ENCODE data around the gene HTT. TPM values are rescaled to one million over a fixed set of nuclear protein-coding genes. Genes with fewer than 3 reads are reported as not detected.

HTT gene
- total and polyA plus RNA-seq, 2 of the 13 experiments (the other 11 are each of a cell fraction or from before 2014, with no cell fraction given) = 17.5 to 19.5 TPM

DNA sequence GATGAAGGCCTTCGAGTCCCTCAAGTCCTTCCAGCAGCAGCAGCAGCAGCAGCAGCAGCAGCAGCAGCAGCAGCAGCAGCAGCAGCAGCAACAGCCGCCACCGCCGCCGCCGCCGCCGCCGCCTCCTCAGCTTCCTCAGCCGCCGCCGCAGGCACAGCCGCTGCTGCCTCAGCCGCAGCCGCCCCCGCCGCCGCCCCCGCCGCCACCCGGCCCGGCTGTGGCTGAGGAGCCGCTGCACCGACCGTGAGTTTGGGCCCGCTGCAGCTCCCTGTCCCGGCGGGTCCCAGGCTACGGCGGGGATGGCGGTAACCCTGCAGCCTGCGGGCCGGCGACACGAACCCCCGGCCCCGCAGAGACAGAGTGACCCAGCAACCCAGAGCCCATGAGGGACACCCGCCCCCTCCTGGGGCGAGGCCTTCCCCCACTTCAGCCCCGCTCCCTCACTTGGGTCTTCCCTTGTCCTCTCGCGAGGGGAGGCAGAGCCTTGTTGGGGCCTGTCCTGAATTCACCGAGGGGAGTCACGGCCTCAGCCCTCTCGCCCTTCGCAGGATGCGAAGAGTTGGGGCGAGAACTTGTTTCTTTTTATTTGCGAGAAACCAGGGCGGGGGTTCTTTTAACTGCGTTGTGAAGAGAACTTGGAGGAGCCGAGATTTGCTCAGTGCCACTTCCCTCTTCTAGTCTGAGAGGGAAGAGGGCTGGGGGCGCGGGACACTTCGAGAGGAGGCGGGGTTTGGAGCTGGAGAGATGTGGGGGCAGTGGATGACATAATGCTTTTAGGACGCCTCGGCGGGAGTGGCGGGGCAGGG lies 568 bp downstream of the HTT start (continued):
- TF ChIP-seq ZNF543 (CRISPR knock-in tag; IDR thresholded peaks at IDR 0.05) (peak; percentile 22; the same call in 1 of the 2 replicates), SOX5 (CRISPR knock-in tag; IDR thresholded peaks at IDR 0.05; ENCODE audit: borderline replicate concordance) (no peak), ASH2L (IDR thresholded peaks at IDR 0.05; ENCODE audit: insufficient read length, low read depth, low read length) (peak; percentile 45), HOXA7 (CRISPR knock-in tag; IDR thresholded peaks at IDR 0.05) (no peak), ZNF317 (CRISPR knock-in tag; IDR thresholded peaks at IDR 0.05) (no peak), MBNL3 (CRISPR knock-in tag; conservative IDR thresholded peaks at IDR 0.05) (no peak), ZNF331 (CRISPR knock-in tag; IDR thresholded peaks at IDR 0.05) (no peak), BORCS8-MEF2B (CRISPR knock-in tag; IDR thresholded peaks at IDR 0.05) (no peak), HHEX (CRISPR knock-in tag; IDR thresholded peaks at IDR 0.05) (no peak), KDM5A (IDR thresholded peaks at IDR 0.05; ENCODE audit: borderline replicate concordance, low read length) (peak; percentile 71; the same call in 1 of the 2 replicates), PHF8 (CRISPR knock-in tag; IDR thresholded peaks at IDR 0.05) (peak; percentile 57), ERF (CRISPR knock-in tag; IDR thresholded peaks at IDR 0.05) (0 out of 2 replicates have a peak, but pooled peaks have one; percentile 14), ZFP41 (CRISPR knock-in tag; IDR thresholded peaks at IDR 0.05; ENCODE audit: borderline replicate concordance) (no peak), FOXA1 (IDR thresholded peaks at IDR 0.05) (no peak), FOXA1 (CRISPR knock-in tag; IDR thresholded peaks at IDR 0.05) (no peak)
- TF ChIP-seq, protein P1, sequence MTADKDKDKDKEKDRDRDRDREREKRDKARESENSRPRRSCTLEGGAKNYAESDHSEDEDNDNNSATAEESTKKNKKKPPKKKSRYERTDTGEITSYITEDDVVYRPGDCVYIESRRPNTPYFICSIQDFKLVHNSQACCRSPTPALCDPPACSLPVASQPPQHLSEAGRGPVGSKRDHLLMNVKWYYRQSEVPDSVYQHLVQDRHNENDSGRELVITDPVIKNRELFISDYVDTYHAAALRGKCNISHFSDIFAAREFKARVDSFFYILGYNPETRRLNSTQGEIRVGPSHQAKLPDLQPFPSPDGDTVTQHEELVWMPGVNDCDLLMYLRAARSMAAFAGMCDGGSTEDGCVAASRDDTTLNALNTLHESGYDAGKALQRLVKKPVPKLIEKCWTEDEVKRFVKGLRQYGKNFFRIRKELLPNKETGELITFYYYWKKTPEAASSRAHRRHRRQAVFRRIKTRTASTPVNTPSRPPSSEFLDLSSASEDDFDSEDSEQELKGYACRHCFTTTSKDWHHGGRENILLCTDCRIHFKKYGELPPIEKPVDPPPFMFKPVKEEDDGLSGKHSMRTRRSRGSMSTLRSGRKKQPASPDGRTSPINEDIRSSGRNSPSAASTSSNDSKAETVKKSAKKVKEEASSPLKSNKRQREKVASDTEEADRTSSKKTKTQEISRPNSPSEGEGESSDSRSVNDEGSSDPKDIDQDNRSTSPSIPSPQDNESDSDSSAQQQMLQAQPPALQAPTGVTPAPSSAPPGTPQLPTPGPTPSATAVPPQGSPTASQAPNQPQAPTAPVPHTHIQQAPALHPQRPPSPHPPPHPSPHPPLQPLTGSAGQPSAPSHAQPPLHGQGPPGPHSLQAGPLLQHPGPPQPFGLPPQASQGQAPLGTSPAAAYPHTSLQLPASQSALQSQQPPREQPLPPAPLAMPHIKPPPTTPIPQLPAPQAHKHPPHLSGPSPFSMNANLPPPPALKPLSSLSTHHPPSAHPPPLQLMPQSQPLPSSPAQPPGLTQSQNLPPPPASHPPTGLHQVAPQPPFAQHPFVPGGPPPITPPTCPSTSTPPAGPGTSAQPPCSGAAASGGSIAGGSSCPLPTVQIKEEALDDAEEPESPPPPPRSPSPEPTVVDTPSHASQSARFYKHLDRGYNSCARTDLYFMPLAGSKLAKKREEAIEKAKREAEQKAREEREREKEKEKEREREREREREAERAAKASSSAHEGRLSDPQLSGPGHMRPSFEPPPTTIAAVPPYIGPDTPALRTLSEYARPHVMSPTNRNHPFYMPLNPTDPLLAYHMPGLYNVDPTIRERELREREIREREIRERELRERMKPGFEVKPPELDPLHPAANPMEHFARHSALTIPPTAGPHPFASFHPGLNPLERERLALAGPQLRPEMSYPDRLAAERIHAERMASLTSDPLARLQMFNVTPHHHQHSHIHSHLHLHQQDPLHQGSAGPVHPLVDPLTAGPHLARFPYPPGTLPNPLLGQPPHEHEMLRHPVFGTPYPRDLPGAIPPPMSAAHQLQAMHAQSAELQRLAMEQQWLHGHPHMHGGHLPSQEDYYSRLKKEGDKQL (CRISPR knock-in tag; IDR thresholded peaks at IDR 0.05; ENCODE audit: low read depth) = no peak
- TF ChIP-seq, protein P2, sequence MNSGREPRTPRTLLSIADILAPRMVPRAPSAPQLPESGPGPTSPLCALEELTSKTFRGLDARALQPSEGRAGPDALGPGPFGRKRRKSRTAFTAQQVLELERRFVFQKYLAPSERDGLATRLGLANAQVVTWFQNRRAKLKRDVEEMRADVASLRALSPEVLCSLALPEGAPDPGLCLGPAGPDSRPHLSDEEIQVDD (CRISPR knock-in tag; IDR thresholded peaks at IDR 0.05; ENCODE audit: borderline replicate concordance) = no peak
- TF ChIP-seq, protein P3, sequence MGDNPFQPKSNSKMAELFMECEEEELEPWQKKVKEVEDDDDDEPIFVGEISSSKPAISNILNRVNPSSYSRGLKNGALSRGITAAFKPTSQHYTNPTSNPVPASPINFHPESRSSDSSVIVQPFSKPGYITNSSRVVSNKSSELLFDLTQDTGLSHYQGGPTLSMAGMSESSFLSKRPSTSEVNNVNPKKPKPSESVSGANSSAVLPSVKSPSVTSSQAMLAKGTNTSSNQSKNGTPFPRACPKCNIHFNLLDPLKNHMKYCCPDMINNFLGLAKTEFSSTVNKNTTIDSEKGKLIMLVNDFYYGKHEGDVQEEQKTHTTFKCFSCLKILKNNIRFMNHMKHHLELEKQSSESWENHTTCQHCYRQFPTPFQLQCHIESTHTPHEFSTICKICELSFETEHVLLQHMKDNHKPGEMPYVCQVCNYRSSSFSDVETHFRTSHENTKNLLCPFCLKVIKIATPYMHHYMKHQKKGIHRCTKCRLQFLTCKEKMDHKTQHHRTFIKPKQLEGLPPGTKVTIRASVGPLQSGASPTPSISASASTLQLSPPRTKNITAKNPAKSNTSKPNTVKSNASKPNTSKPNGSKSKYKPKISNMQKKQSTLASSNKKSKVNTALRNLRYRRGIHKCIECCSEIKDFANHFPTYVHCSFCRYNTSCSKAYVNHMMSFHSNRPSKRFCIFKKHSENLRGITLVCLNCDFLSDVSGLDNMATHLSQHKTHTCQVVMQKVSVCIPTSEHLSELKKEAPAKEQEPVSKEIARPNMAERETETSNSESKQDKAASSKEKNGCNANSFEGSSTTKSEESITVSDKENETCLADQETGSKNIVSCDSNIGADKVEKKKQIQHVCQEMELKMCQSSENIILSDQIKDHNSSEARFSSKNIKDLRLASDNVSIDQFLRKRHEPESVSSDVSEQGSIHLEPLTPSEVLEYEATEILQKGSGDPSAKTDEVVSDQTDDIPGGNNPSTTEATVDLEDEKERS (CRISPR knock-in tag; IDR thresholded peaks at IDR 0.05) = no peak
- TF ChIP-seq, protein P4, sequence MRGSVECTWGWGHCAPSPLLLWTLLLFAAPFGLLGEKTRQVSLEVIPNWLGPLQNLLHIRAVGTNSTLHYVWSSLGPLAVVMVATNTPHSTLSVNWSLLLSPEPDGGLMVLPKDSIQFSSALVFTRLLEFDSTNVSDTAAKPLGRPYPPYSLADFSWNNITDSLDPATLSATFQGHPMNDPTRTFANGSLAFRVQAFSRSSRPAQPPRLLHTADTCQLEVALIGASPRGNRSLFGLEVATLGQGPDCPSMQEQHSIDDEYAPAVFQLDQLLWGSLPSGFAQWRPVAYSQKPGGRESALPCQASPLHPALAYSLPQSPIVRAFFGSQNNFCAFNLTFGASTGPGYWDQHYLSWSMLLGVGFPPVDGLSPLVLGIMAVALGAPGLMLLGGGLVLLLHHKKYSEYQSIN (CRISPR knock-in tag; IDR thresholded peaks at IDR 0.05; ENCODE audit: borderline replicate concordance) = no peak
- TF ChIP-seq, protein P5, sequence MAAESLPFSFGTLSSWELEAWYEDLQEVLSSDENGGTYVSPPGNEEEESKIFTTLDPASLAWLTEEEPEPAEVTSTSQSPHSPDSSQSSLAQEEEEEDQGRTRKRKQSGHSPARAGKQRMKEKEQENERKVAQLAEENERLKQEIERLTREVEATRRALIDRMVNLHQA (CRISPR knock-in tag; IDR thresholded peaks at IDR 0.05) = no peak

Data from HepG2 (cell line).